COLO668 (cell line): Measurements from ENCODE around the gene HDGFL2.

ENCODE experiments used
- DNase-seq: peaks from one replicate; lab custom pipeline; 2025; ENCODE audit not compliant: unreplicated experiment; lab: John Stamatoyannopoulos, UW

Gene HDGFL2

GRCh38 chr19:4496304-4496703, 24.2 kb downstream of the HDGFL2 start:
- DNase-seq, result no peak

DNA sequence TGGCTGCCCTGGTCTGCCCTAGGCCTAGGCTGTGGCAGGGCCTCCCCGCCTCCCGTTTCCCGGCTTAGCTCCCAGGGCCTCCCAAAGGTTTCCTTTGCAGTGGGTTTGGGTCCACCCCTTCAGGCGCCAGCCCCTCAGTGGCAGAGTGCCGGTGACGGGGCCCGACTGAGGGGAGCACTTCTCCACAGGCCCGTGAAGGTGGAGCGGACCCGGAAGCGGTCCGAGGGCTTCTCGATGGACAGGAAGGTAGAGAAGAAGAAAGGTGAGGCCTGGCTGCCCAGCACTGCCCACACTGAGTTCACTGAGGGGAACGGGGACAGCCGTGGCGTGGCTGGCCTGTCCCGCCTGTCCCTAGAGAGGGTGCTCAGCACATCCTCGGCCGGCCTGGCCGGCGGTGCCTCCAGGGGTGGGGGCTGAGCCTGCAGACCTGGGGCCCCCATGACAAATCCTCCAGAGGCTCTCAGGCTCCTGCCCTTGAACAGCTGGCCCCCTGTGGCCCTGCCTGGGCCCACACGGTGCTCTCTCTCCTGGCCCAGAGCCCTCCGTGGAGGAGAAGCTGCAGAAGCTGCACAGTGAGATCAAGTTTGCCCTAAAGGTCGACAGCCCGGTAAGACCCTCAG, 25.8 kb downstream of the HDGFL2 start:
- no peak for DNase-seq

GRCh38 chr19:4498694-4499093, 26.6 kb downstream of the HDGFL2 start:
- DNase-seq, result no peak

- no peak for DNase-seq
Measured at GRCh38 chr19:4499318-4499717, 27.2 kb downstream of the HDGFL2 start.

- no peak for DNase-seq
Measured at GRCh38 chr19:4499855-4500254, 27.8 kb downstream of the HDGFL2 start.

DNA sequence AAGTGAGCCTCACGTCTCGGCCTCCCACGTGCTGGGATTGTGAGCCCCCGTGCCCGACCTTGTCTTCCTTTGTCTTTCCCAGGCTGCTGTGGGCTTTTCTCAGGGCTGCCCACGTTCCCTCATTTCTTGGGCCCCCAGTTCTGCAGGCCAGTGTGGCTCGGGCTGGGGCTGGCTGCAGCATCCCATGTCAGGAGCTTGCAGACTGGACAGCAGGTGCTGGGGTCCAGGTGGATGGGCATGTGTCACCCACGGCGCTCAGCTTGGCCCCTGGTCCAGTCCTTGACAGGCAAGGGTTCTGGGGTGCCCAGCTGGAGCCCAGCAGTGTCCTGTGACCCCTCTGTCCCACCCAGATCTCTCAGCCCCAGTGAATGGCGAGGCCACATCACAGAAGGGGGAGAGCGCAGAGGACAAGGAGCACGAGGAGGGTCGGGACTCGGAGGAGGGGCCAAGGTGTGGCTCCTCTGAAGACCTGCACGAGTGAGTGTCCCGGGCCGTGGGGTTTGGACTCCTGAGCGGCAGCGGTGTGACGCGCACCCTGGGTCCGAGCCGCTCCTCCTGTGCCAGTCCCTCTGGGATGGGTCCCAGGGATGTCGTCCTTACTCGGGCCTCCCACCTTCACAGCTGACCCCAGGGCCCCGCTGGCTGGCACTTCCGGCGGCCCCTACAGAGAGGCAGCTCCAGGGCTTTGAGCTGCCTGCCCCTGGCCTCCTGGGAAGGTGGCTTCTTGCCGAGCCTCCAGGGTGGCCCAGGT, 28.9 kb downstream of the HDGFL2 start:
- DNase-seq, result no peak

DNA sequence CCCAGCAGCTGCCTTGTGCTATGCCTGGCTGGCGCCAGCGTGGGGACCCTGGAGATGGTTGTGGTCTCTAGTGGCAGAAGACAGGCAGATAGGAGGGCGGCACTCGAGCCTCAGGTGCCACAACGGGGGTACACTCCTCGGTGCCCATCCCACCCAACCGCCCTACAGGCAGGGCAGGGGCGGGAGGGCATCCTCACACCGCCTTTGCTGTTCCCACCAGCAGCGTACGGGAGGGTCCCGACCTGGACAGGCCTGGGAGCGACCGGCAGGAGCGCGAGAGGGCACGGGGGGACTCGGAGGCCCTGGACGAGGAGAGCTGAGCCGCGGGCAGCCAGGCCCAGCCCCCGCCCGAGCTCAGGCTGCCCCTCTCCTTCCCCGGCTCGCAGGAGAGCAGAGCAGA, 29.6 kb downstream of the HDGFL2 start:
- DNase-seq, result no peak

DNA sequence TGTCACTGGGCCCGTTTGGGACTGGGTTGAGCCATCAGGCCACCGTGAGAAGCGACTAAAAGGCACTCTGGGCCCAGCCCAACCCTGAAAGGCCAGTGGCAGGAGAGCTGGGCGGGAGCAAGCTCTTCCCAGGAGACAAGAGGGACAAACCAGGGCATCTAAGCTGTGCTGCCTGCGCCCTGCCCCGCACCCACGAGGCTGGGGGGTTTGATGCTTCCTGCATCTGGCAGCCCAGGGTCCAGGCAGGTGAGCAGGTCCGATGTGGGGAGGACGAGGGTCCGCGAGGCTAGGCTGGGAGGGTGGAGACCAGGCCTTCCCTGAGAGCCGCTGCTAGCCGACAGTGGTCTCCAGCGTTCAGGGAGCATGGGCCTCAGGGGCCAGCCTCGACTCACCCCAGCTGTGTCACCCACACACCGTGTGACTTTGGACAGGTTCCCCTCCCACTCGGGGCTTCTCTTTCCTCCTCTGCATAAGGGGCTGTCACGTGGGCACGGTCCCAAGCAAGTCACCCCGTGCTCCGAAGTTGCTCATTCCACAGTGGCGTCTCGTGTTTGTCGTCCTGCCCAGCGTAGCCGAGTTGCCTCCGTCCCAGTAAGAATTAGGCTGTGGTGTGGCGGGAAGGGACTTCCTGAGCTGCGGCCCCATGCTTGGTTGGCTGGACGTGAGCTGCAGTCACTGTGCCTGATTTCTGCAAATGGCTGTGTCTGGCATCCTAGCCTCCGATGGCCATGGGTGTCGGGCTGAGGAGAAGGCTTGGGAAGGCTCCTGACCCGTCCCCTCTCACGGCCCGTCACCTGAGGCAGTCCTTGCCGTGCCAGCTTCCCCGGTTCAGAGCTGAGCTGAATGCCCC, 30.4 kb downstream of the HDGFL2 start:
- no peak for DNase-seq

GRCh38 chr19:4503132-4503824, 31.2 kb downstream of the HDGFL2 start:
- DNase-seq, result no peak

- DNase-seq, result no peak
Measured at GRCh38 chr19:4503825-4504170, 31.7 kb downstream of the HDGFL2 start.

DNA sequence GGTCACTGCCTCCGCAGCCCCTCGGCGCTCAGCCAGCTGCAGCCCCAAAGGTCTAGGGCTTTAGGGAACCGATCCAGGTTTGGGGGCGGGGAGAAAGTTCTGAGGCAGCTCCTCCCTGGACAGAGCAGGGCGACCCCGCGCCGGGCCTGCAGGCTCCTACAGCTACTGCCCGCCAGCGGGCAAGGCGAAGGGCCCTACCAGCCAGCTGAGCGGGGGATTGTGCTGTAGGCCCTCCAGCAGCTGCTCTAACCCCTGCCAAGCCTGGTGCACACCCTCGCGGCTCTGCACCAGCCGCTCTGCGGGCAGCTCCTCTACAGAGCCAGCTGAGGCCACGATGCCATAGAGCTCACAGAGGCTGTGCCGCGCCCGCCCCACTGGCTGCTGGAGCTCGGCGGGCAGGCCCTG, 32.2 kb downstream of the HDGFL2 start:
- DNase-seq, result no peak

DNA sequence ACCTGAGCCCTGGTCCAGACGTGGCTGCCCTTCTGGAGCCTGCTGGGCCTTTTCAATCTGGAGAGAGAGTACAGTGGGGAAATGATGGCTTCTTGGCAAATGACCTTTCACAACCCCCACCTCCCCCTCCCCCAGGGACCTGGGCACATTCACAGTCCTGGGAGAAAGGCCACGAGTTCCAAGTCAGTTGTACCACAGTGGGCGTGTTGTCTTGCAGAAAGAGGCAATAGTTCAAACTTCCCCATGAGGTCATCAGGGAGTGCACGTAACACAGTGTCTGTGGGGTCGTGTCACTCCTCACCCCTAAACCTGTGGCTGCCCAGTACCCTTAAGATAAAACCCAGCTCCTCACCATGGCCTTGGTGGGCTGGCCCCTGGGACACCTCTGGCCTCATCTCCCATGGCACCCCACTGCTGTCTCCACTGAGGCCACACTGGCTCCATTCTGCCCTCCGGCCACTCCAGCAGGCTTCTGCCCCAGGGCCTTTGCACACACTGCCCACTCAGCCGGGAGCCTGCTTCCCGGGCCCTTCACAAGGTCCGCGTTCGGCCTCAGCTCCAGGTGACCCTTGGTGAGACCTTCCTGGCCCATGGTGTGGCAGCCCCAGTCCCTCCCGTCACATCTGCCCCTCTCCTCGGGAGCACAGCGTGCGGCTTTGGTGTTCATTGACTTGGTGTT, 32.9 kb downstream of the HDGFL2 start:
- DNase-seq, result no peak

GRCh38 chr19:4505570-4506448, 33.7 kb downstream of the HDGFL2 start:
- no peak for DNase-seq

GRCh38 chr19:4506449-4507149, 34.5 kb downstream of the HDGFL2 start:
- DNase-seq, result no peak

- DNase-seq, result no peak
Measured at GRCh38 chr19:4507150-4507452, 35.0 kb downstream of the HDGFL2 start.

DNA sequence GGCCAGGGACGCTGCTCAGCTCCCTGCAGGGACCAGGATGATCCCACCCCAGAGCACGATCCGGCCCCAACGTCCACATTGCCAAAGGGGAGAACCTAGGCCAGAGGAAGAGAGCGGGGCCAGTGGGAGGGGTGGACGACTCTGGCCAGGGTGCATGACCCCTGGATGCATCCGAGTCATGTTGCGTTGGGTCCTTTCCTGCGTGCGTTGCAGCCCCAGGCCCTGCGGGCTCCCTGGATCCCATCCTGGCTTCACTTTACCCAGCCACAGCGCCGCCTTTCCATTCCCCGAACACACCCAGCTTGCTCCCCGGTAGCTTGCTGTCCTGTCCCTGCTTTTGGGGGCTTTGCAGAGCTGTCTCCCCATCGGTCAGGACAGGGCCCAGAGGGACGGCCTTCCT, 35.7 kb downstream of the HDGFL2 start:
- no peak for DNase-seq

GRCh38 chr19:4508698-4509097, 36.6 kb downstream of the HDGFL2 start:
- DNase-seq, result no peak

- no peak for DNase-seq
Measured at GRCh38 chr19:4510435-4511255, 38.5 kb downstream of the HDGFL2 start.
